HEK293 (cell line): ENCODE measurements around the gene ARMC10.

Experiments
- CTCF ChIA-PET: fragments of 350-600 bp; formaldehyde crosslinking; extraction: SDS; loops from one replicate; lab custom pipeline; 2021; ENCODE audit warnings: antibody characterized with exemption; lab: Yijun Ruan, JAX
- POLR2A ChIA-PET: fragments of 300-600 bp; formaldehyde crosslinking; extraction: SDS; loops from one replicate; lab custom pipeline; 2020; ENCODE audit warnings: antibody characterized with exemption, inconsistent platforms; lab: Yijun Ruan, JAX
- H3K27ac ChIP-seq: fragments of 200-500 bp; sonication (Bioruptor generic); 2 replicates; pipeline ENCODE4 v1.5.1; 2014; ENCODE audit warnings: low read depth, low read length, control low read depth, inconsistent platforms; ENCODE audit errors: extremely low read depth
- H3K36me3 ChIP-seq, 2 experiments: fragments of 200-500 bp in 1 of 2; sonication (Bioruptor generic) in 1 of 2; 1 replicate in 1 of 2; 2 replicates in 1 of 2; pipeline ENCODE4 v1.5.1; 2014 to 2017; ENCODE audit warnings: inconsistent platforms in 2 of 2, low read length in 2 of 2; ENCODE audit not compliant: control insufficient read depth in 2 of 2, insufficient read depth in 1 of 2
- H3K4me1 ChIP-seq: fragments of 200-500 bp; sonication (Bioruptor generic); 2 replicates; pipeline ENCODE4 v1.5.1; 2014; ENCODE audit warnings: mild to moderate bottlenecking, low read length, inconsistent platforms; ENCODE audit not compliant: control insufficient read depth, insufficient read depth
- H3K4me3 ChIP-seq: 2 replicates; pipeline ENCODE4 v1.5.1; 2011; ENCODE audit warnings: low read depth, mild to moderate bottlenecking, control low read depth, low read length, moderate library complexity
- H3K9me3 ChIP-seq: fragments of 200-500 bp; sonication (Bioruptor generic); 2 replicates; pipeline ENCODE4 v1.5.1; 2014; ENCODE audit warnings: low read depth, low read length, inconsistent platforms; ENCODE audit not compliant: control insufficient read depth, insufficient read depth
- EGR2 ChIP-seq: fragments of 450-650 bp; formaldehyde crosslinking; IDR thresholded peaks from 2 replicates; pipeline ENCODE4 v1.5.1; 2016; ENCODE audit warnings: low read depth, missing biosample characterization, missing genetic modification characterization
- GFI1B ChIP-seq: fragments of 450-650 bp; formaldehyde crosslinking; IDR thresholded peaks from 2 replicates; pipeline ENCODE4 v1.5.1; 2016; ENCODE audit warnings: missing biosample characterization, missing genetic modification characterization
- GLI2 ChIP-seq: fragments of 450-650 bp; formaldehyde crosslinking; IDR thresholded peaks from 2 replicates; pipeline ENCODE4; 2017; ENCODE audit warnings: missing biosample characterization, missing genetic modification characterization, low read depth, borderline replicate concordance
- HIC1 ChIP-seq: fragments of 450-650 bp; formaldehyde crosslinking; IDR thresholded peaks from 2 replicates; pipeline ENCODE4 v1.5.1; 2016; ENCODE audit warnings: missing biosample characterization, missing genetic modification characterization
- HOXA7 ChIP-seq: sonication (generic); formaldehyde crosslinking; IDR thresholded peaks from 2 replicates; pipeline ENCODE4 v1.8.1; 2022; ENCODE audit warnings: missing genetic modification reagents, borderline replicate concordance
- PRDM4 ChIP-seq: fragments of 450-650 bp; formaldehyde crosslinking; IDR thresholded peaks from 2 replicates; pipeline ENCODE4 v1.5.1; 2017; ENCODE audit warnings: missing biosample characterization, missing genetic modification characterization
- SP7 ChIP-seq: fragments of 450-650 bp; formaldehyde crosslinking; IDR thresholded peaks from 2 replicates; pipeline ENCODE4 v1.5.1; 2016; ENCODE audit warnings: missing biosample characterization, missing genetic modification characterization
- ZBTB6 ChIP-seq: fragments of 450-650 bp; formaldehyde crosslinking; IDR thresholded peaks from 2 replicates; pipeline ENCODE4 v1.5.1; 2017; ENCODE audit warnings: missing biosample characterization, missing genetic modification characterization
- ZFHX2 ChIP-seq: fragments of 450-650 bp; formaldehyde crosslinking; conservative IDR thresholded peaks from 2 replicates; pipeline ENCODE4 v1.5.1; 2016; ENCODE audit warnings: missing biosample characterization, missing genetic modification characterization
- ZNF26 ChIP-seq: fragments of 450-650 bp; formaldehyde crosslinking; IDR thresholded peaks from 2 replicates; pipeline ENCODE4 v1.5.1; 2016; ENCODE audit warnings: missing biosample characterization, missing genetic modification characterization
- ZNF274 ChIP-seq, 2 experiments: fragments of 200-500 bp in 1 of 2; fragments of 450-650 bp in 1 of 2; sonication (Bioruptor generic) in 1 of 2; formaldehyde crosslinking in 1 of 2; IDR thresholded peaks; 2 replicates each; pipeline versions ENCODE4 v1.5.1 to v1.6.1; 2014 to 2016; ENCODE audit warnings: borderline replicate concordance in 1 of 2, inconsistent platforms in 1 of 2, low read length in 1 of 2, missing biosample characterization in 1 of 2, missing genetic modification characterization in 1 of 2
- ZNF302 ChIP-seq: fragments of 450-650 bp; formaldehyde crosslinking; IDR thresholded peaks from 2 replicates; pipeline ENCODE4 v1.5.1; 2016; ENCODE audit warnings: missing biosample characterization, missing genetic modification characterization, low read depth
- ZNF398 ChIP-seq: fragments of 450-650 bp; formaldehyde crosslinking; IDR thresholded peaks from 2 replicates; pipeline ENCODE4 v1.5.1; 2017; ENCODE audit warnings: missing biosample characterization, missing genetic modification characterization
- ZNF501 ChIP-seq: fragments of 450-650 bp; formaldehyde crosslinking; IDR thresholded peaks from 2 replicates; pipeline ENCODE4 v1.5.1; 2016; ENCODE audit warnings: missing biosample characterization, missing genetic modification characterization
- ZNF629 ChIP-seq: fragments of 450-650 bp; formaldehyde crosslinking; IDR thresholded peaks from 2 replicates; pipeline ENCODE4 v1.5.1; 2017; ENCODE audit warnings: missing biosample characterization, missing genetic modification characterization
- ZNF658 ChIP-seq: fragments of 450-650 bp; formaldehyde crosslinking; IDR thresholded peaks from 2 replicates; pipeline ENCODE4; 2016; ENCODE audit warnings: missing biosample characterization, missing genetic modification characterization
- ZNF792 ChIP-seq: fragments of 450-650 bp; formaldehyde crosslinking; IDR thresholded peaks from 2 replicates; pipeline ENCODE4 v1.5.1; 2016; ENCODE audit warnings: missing biosample characterization, missing genetic modification characterization
- ZNF843 ChIP-seq: fragments of 450-650 bp; formaldehyde crosslinking; IDR thresholded peaks from 2 replicates; pipeline ENCODE4 v1.5.1; 2016; ENCODE audit warnings: missing biosample characterization, missing genetic modification characterization
- ZXDB ChIP-seq: fragments of 450-650 bp; formaldehyde crosslinking; IDR thresholded peaks from 2 replicates; pipeline ENCODE4 v1.5.1; 2016; ENCODE audit warnings: missing biosample characterization, missing genetic modification characterization

Gene ARMC10

GRCh38 chr7:103113164-103113563, 38.2 kb downstream of the ARMC10 start:
- ChIA-PET POLR2A (no interaction called here), CTCF (interaction anchor here (0.6 kb wide), 1 partner anchor 28 kb away, joined by 3 read pairs; no protein-coding TSS in a partner anchor)
- Histone ChIP-seq H3K4me1 (no peaks in the 10 kb centered on the region), H3K36me3 (peaks cover 0 to 7% of the 10 kb centered on the region in 2 experiments; a peak in 2 of 3 replicates), H3K4me3 (no peak overlapping the region), H3K9me3 (no peaks in the 10 kb centered on the region), H3K27ac (no peak overlapping the region)
- TF ChIP-seq ZBTB6 (tag by site-specific recombination) (no peak), ZFHX2 (tag by site-specific recombination) (peak; percentile 39), SP7 (tag by site-specific recombination) (peak; percentile 78), EGR2 (tag by site-specific recombination) (peak; percentile 43; the same call in 1 of the 2 replicates), ZNF274 (IDR thresholded peaks at IDR 0.05; ENCODE audit: low read length) (no peak), ZNF274 (tag by site-specific recombination; IDR thresholded peaks at IDR 0.05; ENCODE audit: borderline replicate concordance) (no peak), ZNF501 (tag by site-specific recombination) (no peak), PRDM4 (tag by site-specific recombination) (no peak)

- H3K4me1 ChIP-seq = no peaks in the 10 kb centered on the region
These were observed 39.7 kb downstream of the ARMC10 start for GRCh38 chr7:103114576-103115008.

More at GRCh38 chr7:103114576-103115008, 39.7 kb downstream of the ARMC10 start:
- ChIA-PET CTCF (no interaction called here), POLR2A (no interaction called here)
- Histone ChIP-seq H3K36me3 (peaks cover 0 to 9% of the 10 kb centered on the region in 2 experiments), H3K9me3 (no peaks in the 10 kb centered on the region), H3K4me3 (no peak overlapping the region), H3K27ac (no peak overlapping the region)
- no peak for TF ChIP-seq ZNF658 (tag by site-specific recombination)
- no peak for TF ChIP-seq HIC1 (tag by site-specific recombination)
- TF ChIP-seq ZNF792 (tag by site-specific recombination) = no peak
- TF ChIP-seq HOXA7 (CRISPR knock-in tag) = no peak
- TF ChIP-seq ZFHX2 (tag by site-specific recombination) = no peak
- no peak for TF ChIP-seq GFI1B (tag by site-specific recombination)
- no peak for TF ChIP-seq ZNF629 (tag by site-specific recombination)
- TF ChIP-seq ZNF26 = no peak
- TF ChIP-seq GLI2 (tag by site-specific recombination) = no peak
- no peak for TF ChIP-seq ZNF843 (tag by site-specific recombination)
- no peak for TF ChIP-seq ZXDB (tag by site-specific recombination)
- TF ChIP-seq ZNF398 (tag by site-specific recombination) = no peak
- no peak for TF ChIP-seq ZNF302 (tag by site-specific recombination)
